GM06990 (cell line): Measurements from ENCODE around the gene SDC1.

Source experiments
- DNase-seq: peaks from one replicate; pipeline ENCODE4 v3.0.0-alpha.2; 2011; ENCODE audit not compliant: insufficient read length; ENCODE audit errors: extremely low read depth
- H3K27me3 ChIP-seq: replicated peaks from 2 replicates; pipeline ENCODE4 v1.6.0; 2011; ENCODE audit warnings: low read length; ENCODE audit not compliant: control insufficient read depth, insufficient read depth
- H3K36me3 ChIP-seq: 2 replicates; pipeline ENCODE4 v1.5.1; 2011; ENCODE audit warnings: low read length; ENCODE audit not compliant: control insufficient read depth, insufficient read depth
- H3K4me3 ChIP-seq: replicated peaks from 2 replicates; pipeline ENCODE4 v1.5.1; 2011; ENCODE audit warnings: low read depth, mild to moderate bottlenecking, control low read depth, low read length
- TF ChIP-seq, protein P1 (sequence below): IDR thresholded peaks from 2 replicates; pipeline ENCODE4 v1.5.1; 2011; ENCODE audit warnings: low read length, control low read depth, mild to moderate bottlenecking, inconsistent platforms; ENCODE audit not compliant: insufficient read depth, poor library complexity, severe bottlenecking

Gene SDC1

GRCh38 chr2:20159411-20160070 lies 65.4 kb downstream of the SDC1 start:
- Histone ChIP-seq H3K27me3 (no peaks in the 10 kb centered on the region), H3K36me3 (no peaks in the 10 kb centered on the region), H3K4me3 (no peak overlapping the region)
- DNase-seq, result no peak
- TF ChIP-seq, protein P1, sequence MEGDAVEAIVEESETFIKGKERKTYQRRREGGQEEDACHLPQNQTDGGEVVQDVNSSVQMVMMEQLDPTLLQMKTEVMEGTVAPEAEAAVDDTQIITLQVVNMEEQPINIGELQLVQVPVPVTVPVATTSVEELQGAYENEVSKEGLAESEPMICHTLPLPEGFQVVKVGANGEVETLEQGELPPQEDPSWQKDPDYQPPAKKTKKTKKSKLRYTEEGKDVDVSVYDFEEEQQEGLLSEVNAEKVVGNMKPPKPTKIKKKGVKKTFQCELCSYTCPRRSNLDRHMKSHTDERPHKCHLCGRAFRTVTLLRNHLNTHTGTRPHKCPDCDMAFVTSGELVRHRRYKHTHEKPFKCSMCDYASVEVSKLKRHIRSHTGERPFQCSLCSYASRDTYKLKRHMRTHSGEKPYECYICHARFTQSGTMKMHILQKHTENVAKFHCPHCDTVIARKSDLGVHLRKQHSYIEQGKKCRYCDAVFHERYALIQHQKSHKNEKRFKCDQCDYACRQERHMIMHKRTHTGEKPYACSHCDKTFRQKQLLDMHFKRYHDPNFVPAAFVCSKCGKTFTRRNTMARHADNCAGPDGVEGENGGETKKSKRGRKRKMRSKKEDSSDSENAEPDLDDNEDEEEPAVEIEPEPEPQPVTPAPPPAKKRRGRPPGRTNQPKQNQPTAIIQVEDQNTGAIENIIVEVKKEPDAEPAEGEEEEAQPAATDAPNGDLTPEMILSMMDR, result no peak

- Histone ChIP-seq H3K27me3 (no peaks in the 10 kb centered on the region), H3K36me3 (no peaks in the 10 kb centered on the region), H3K4me3 (no peak overlapping the region)
- TF ChIP-seq, protein P1, result no peak
- no peak for DNase-seq
Observed at GRCh38 chr2:20157193-20157891, 67.6 kb downstream of the SDC1 start.

GRCh38 chr2:20156836-20157192 lies 68.1 kb downstream of the SDC1 start:
- no peaks in the 10 kb centered on the region for H3K27me3 ChIP-seq
- no peak overlapping the region for H3K4me3 ChIP-seq
- TF ChIP-seq, protein P1, result no peak
- no peak for DNase-seq
- H3K36me3 ChIP-seq, result no peaks in the 10 kb centered on the region

DNA sequence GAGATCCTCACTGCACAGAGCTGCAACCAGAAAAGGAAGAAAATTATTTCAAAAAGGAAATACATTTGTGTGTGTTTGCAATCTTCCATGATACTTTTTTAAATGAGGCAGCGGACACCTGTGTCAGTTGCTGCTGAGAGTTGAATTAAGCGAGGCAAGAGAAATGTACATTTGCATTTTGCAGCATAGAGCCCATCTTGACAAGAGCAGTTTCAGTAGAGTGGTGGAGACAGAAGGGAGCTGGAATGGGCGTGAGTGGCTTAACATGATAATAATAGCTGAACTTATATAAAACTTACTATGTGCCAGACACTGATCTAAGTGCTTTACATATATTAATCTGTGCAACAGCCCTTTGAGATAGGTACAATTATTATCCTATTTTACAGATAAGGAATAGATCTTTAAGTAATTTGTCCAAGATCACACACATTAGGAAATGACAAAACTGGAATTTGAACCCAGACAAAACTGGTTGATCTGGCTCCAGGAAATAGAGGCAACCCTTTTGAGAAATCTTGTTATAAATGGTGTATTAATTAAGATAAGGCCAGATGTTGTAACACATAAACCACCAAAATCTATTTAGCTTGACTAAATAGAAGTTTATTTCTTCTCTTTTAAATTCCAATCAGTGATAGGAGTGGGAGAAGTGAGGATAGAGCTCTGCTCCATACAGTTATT lies 68.7 kb downstream of the SDC1 start:
- DNase-seq, result no peak
- no peak overlapping the region for H3K4me3 ChIP-seq
- TF ChIP-seq, protein P1, result no peak
- H3K36me3 ChIP-seq, result no peaks in the 10 kb centered on the region
- no peaks in the 10 kb centered on the region for H3K27me3 ChIP-seq

GRCh38 chr2:20153131-20153851 lies 71.6 kb downstream of the SDC1 start:
- TF ChIP-seq, protein P1, result no peak
- no peak for DNase-seq
- H3K27me3 ChIP-seq, result no peaks in the 10 kb centered on the region

More at GRCh38 chr2:20153131-20153851, 71.6 kb downstream of the SDC1 start:
- Histone ChIP-seq H3K4me3 (no peak overlapping the region), H3K36me3 (no peaks in the 10 kb centered on the region)
